ENCODE data around the gene ALDH8A1. TPM values are rescaled to one million over a fixed set of nuclear protein-coding genes. Genes with fewer than 3 reads are reported as not detected.

The ALDH8A1 gene, protein sequence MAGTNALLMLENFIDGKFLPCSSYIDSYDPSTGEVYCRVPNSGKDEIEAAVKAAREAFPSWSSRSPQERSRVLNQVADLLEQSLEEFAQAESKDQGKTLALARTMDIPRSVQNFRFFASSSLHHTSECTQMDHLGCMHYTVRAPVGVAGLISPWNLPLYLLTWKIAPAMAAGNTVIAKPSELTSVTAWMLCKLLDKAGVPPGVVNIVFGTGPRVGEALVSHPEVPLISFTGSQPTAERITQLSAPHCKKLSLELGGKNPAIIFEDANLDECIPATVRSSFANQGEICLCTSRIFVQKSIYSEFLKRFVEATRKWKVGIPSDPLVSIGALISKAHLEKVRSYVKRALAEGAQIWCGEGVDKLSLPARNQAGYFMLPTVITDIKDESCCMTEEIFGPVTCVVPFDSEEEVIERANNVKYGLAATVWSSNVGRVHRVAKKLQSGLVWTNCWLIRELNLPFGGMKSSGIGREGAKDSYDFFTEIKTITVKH
- total RNA-seq (2022; extraction: Qiagen RNA extraction; ENCODE audit: low read depth): 0.06 to 0.30 TPM (median 0.18 TPM) in 5 replicates

DNA sequence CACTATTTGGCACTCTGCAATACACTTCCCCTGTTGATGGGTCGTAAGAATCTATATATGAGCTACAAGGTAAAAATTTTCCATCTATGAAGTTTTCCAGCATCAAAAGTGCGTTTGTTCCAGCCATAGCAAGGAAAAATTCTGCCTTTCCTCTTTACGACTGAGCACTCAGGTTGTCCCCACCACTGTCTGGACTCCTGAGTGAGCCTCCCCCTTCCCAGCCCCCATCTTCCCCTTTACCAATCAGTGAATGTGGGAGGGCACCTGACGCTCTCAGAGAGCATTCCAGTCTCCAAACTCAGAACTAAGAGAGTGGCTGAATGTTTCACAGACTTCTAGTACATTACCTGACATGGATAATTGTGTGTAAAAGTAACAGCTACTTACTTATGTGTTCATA is at the start of gene ALDH8A1:
Gene ALDH8A1, minus strand, starts transcription at position 175 of the 400 bp plus-strand sequence. Its CDS starts 48 bp downstream, at position 127.

Other genes starting within 250 kb of the ALDH8A1 start
- gene HBS1L, start 104.7 kb upstream of the ALDH8A1 start, total RNA-seq (2022; extraction: Qiagen RNA extraction; ENCODE audit: low read depth): 27.7 to 38.6 TPM (median 34.9 TPM) in 5 replicates
- gene MYB, start 231.2 kb upstream of the ALDH8A1 start, total RNA-seq (2022; extraction: Qiagen RNA extraction; ENCODE audit: low read depth): 0.63 to 1.0 TPM (median 0.74 TPM) in 5 replicates

All from A549 treated with DMSO at 1 μM for 4 hours (cell line).